ENCODE measurements around the gene ANP32E.
"Not testable (repeated sequence)": the region's sequence is repeated elsewhere in the genome, so short reads cannot be mapped to it uniquely, and the experiment has no call there.

- TF ChIP-seq CTCF (IDR thresholded peaks at IDR 0.05): peak; percentile 1; the same call in 1 of the 2 replicates
- not testable (repeated sequence) for TF ChIP-seq ZFX (IDR thresholded peaks at IDR 0.05; ENCODE audit: borderline replicate concordance)
Measured at GRCh38 chr1:150214099-150214756, 21.7 kb downstream of the ANP32E start.

All from 22Rv1 (cell line).